CD4-positive, alpha-beta T cell treated with Interleukin-1 beta for 1 hour (primary cell): ENCODE measurements around the gene B3GAT3.
"Not testable (repeated sequence)": the region's sequence is repeated elsewhere in the genome, so short reads cannot be mapped to it uniquely, and the experiment has no call there.

Experiments
- DNase-seq, 2 donors: peaks; one replicate each; pipeline ENCODE4 v3.0.0-alpha.2; 2020 to 2022

The B3GAT3 gene

DNA sequence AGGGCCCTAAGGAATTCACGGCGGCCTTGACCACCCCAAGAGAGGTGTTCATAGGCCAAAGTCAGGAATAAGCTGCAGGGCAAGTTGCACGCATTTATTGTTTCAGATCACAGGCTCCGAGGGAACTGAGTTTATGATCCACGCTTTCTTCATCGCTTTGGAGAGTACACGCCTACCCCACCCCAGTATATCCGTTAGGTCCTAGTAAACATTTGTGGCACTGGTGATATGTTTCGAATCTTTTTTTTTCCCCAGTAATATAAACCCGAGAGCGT lies 23.8 kb upstream of the B3GAT3 start:
- no peak for DNase-seq

- no peak for DNase-seq
Measured at GRCh38 chr11:62644220-62644619, 22.4 kb upstream of the B3GAT3 start.

DNA sequence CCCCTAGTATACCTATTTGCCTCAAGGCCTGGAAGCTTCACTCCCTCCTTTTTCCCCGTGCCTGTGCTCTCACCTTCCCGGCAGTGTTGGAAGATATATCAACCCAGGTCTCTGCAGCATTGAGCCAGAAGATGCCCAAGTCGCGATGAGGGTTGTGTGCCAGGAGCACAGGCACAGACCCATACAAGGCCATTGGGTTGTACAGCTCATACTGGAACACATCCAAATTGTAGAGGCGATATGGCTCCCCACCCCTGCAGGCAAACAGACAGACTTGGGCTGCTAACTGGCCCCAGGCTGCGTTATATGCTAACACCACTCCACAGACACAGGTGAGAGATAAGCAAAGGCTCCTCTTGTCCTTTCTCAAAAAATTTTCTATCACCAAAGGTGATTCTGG lies 10.7 kb upstream of the B3GAT3 start:
- DNase-seq = no peak

DNA sequence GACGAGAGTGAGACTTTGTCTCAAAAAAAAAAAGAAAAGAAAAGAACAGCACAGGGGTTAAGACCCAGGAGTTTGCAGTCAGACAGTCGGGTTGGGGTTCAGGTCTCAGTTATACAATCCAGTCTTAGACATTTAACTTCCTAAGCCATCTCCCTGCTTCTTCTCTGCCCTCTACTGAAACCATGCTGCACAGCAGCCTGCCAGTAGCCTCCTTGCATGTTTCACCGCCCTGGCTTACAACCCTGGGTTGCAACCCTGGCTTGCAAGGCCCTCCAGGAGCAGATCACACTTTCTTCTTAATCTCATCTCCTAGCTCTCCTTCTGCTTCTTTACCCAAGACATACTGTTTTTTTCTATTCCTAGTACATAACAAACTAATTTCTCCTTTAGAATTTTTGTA lies 5.9 kb upstream of the B3GAT3 start:
- DNase-seq = no peak

GRCh38 chr11:62622476-62623089 lies 797 bp upstream of the B3GAT3 start:
- DNase-seq = no peak

GRCh38 chr11:62621027-62621566 lies 689 bp downstream of the B3GAT3 start:
- no peak for DNase-seq

DNA sequence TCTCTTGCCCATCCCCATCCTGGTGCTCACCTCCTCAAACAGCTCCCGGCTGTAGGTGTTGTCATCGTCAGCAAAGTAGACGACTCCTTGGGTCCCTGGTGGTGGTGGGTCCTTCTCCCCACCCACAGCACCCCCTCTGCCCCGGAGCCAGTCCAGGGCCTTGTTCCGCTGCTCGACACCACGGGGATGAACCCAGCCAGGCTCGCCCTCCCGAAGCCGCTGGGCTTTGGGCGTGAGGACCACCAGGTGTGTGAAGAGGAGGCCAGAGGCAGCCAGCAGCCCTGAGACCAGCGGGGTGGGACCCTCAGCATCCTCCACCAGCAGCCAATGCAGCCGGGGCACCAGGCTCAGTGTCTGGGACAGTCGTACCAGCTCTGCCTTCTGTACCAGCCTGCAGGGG lies 4.8 kb downstream of the B3GAT3 start:
- DNase-seq = not testable (repeated sequence)

DNA sequence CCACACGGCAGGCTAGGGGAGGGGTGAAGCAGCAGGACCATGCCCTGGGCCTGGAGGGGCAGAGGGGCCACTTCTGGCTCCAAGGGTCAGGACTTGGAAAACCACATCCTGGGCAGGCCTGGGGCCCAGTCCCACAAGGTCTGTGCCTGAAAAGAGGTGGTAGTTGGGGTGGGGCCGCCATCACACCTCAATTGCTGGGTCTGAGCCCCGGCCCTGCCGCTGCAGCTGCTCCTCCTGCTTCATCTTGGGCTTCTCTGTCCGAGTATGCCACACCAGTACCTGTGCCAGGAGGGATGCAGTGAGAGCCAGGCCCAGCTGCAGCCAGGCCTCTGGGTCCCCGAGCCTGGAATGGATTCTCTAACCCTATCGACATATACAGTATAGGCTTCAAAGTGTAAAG lies 6.3 kb downstream of the B3GAT3 start:
- no peak for DNase-seq

DNA sequence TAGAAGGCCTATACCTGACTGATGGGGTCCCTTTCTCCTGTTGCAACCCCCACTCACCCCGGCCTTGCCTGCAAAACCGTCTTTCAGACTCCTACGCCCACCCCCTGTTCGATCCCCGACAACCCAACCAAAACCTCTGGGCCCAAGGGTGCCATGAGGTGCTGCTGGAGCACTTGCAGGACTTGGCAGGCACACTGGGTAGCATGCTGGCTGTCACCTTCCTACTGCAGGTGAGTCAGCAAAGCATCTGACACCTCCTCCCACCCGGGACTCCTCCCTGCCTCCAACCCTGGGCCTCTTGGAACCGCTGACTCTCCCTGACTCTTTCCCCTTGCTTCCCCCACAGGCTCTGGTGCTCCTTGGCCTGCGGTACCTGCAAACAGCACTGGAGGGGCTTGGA lies 7.5 kb downstream of the B3GAT3 start:
- DNase-seq = no peak

GRCh38 chr11:62613291-62613778 lies 8.5 kb downstream of the B3GAT3 start:
- no peak for DNase-seq

DNA sequence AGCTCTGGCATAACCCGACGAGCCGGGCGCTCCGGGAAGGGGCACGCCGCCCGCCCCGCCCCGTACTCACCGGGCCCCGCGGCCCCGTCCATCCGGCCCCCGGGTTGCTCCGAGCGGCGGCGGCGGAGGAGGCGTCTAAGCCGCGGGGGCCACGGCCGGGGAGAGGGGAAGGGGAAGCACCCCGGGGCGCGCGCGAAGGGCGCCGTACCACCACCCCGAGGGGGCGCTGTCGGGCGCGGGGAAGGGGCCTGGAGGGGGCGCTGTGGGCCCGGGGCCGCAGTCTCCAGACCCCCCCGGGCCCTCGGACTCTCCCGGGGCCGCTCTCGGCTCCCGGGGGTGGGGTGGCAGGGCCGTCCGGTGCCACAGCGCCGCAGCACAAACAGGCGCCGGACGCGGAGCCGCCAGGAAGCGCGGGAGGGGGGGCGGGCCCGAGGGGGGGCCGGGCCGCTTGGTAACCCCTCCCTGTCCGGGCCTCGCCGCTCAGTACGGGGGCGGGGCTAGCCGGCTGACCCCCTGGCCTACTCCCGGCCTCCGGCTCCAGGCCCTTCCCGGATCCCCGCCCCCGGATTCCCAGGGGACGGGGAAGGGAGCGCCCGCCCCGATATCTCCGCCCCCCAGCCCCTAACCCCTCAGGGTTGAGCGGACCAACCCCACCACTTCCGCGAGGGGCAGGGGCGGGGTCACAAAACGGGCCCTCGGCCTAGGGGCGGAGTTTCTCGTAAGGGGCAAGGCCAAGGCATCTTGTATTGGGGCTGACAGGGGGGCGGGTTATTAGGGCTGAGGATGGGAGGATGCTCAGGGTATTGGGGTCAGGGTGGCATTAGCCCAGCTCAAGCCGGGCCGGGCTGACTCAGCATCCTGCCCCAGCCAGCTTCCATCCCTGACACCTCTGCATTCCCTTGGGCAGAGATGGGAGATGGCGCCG lies 9.2 kb downstream of the B3GAT3 start, which contains the start of the genes EML3 and ROM1:
EML3 (minus strand) TSS at position 410 of the 925 bp plus-strand sequence; CDS start at position 92, 318 bp downstream.
ROM1 (plus strand) TSS at position 892 of the 925 bp plus-strand sequence; CDS start at position 917, 25 bp downstream.
- peak; percentile 91 to 93 for DNase-seq

DNA sequence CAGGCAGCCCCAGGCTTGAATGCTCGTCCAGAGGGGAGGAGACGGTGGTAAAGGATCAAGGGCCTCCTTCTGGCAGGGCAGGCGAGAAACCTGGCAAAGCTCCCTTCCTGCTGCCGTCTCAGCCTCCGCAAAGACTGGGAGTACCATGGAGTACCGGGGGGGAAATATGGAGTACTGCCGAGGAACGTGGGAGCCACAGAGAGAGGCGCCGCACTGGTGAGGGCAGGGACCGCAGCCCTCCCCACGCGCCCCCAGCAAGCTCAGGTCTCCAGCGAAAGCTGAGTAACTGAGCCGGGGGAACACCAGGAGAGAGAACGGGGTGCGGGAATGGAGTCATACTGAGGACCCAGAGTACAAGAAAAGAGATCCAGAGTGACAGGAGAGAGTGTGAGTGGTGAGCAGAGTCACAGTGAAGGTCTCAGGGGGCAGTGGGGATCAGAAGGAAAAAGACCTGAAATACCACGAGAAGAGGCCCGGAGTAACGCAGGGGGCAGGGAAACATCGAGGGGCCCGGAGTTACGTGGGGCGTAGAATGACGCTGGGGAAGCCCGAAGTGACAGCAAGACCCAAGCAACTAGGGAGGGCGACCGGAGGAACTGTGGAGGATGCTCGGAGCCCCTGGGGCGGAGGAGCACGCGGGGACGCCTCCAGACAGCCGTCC lies 10.0 kb downstream of the B3GAT3 start:
- DNase-seq = peak in 1 of 2 donors; percentile 68

DNA sequence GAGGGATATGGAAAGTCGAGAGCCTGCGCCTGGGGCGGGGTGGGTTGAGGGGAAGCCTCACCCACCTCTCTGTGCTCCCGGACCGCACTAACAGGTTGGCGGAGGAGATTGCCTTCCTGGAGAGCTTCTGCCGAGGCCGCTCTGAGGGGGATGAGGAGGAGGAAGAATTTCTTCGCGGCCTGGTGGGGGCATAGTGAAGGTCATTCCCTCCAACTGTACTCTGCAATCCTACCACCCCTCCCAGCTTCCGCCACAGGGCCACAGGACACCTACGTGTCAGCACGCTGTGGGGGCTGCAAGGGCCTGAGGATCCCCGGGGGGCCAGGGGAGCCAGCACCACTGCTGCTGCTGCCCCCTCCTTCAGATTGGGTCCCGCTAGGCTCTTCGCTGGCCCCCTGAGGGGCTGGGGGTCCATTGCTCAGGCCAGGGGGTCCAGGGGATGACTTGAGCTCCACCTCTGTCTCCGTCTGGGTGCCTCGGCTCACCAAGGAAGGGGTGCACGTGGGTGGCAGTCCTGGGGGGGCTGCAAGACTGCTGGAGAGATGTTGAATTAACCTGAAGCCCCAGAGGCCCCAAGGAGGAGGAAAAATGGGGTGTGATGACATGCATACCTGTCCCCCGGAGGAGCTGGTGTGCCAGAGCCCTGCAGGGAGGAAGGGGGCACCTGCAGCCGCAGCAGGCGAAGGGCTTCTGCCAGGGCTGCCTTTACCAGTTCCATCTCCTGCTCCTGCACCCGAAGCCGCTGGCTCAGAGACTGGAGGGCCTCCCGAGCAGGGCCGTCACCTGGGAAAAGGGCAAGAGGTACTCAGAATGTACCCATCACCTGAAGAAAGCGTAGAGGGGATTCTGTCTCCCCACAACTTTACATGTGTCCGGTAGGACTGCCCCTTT lies 10.7 kb downstream of the B3GAT3 start:
- no peak for DNase-seq

DNA sequence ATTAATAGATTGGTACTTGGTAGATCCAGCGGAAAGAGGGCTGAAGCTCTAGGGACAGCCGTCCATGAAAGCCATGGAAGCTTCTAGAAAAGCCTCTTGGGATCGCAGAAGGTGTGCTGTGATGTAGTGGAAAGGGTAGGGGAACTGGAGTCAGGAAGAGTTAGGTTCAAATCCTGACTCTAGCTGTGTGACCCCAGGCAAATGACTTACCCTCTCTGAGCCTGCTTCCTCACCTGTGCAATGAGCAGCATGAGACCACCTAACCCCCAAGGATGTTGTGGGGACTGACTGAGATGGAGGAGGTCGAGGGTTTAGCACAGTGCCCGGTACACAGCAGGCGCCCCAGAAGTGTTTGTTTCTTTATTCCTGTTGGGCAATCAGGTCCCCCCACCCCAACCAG lies 11.4 kb downstream of the B3GAT3 start:
- DNase-seq = no peak

- no peak for DNase-seq
Measured at GRCh38 chr11:62608776-62609175, 13.0 kb downstream of the B3GAT3 start.

GRCh38 chr11:62607714-62608113 lies 14.1 kb downstream of the B3GAT3 start:
- peak in 1 of 2 donors; percentile 52 for DNase-seq

DNA sequence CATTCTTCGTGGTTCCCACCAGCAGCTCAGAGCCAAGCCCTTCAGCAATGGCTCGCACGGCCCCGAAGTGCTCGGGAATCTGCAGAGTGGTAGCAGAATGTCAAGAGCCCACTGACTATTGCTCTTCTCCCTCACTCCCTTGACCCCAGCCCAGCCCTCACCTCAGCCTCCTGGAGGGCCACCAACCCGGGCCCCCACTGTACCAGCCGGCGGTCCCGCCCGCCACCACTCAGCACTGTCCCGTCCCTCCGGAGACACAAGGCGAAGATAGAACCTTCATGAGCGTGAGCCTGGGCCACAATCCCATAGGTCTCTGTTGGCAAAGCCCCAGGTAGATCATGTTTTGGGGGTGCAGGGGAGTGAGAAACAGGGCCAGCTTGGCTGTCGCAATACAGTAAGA lies 15.9 kb downstream of the B3GAT3 start:
- no peak for DNase-seq

- no peak for DNase-seq
Measured at GRCh38 chr11:62605467-62605866, 16.3 kb downstream of the B3GAT3 start.

- DNase-seq = no peak
Measured at GRCh38 chr11:62604460-62605120, 17.2 kb downstream of the B3GAT3 start.

DNA sequence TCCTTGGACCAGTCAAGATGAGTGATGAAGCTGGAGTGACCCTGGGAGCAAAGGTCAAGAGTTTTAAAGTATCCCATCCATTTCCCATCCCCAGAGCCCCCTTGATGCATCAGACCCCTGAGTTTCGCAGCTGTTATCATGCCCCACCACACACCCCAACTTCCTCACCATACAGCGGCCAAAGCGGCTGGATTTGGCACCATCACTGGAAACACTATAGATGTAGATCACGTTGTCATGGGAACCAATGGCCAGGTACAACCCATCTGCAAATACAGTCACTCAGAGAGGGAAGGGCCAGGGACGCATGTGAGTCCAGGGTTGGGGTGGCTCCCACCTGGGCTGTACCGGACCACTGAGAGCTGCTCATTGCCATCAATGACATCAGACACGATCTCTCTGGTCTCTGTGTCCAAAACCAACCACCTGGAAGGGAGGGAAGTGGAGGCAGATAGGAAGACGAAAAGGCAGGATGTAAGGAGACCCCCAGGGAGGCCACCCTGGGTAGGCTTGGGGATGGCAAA lies 17.9 kb downstream of the B3GAT3 start:
- no peak for DNase-seq

DNA sequence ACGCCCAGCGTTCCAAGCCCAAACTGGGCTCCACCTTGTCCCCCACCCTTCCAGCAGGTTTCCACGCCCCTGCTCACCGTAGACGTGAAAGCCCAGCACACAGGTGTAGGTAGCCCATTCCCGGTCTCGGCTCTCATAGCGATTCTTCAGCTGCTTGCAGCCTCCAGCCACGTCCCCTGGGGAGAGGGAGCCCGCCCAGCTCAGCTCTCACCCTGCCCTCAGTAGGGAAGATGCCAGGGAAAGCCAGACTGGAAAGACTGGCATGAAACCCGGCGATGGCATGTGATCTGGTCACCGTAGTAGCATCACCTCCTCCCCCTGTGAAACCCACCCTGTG lies 18.7 kb downstream of the B3GAT3 start:
- DNase-seq = no peak
